HG03159 (cell line): ENCODE results near the gene RHBDL3.

Source experiments
- ATAC-seq: cut with Tn5 transposase; IDR thresholded peaks from one replicate; pipeline ENCODE4 v1.9.1; 2021; ENCODE audit warnings: mild to moderate bottlenecking, moderate library complexity; ENCODE audit not compliant: unreplicated experiment

RHBDL3 gene

DNA sequence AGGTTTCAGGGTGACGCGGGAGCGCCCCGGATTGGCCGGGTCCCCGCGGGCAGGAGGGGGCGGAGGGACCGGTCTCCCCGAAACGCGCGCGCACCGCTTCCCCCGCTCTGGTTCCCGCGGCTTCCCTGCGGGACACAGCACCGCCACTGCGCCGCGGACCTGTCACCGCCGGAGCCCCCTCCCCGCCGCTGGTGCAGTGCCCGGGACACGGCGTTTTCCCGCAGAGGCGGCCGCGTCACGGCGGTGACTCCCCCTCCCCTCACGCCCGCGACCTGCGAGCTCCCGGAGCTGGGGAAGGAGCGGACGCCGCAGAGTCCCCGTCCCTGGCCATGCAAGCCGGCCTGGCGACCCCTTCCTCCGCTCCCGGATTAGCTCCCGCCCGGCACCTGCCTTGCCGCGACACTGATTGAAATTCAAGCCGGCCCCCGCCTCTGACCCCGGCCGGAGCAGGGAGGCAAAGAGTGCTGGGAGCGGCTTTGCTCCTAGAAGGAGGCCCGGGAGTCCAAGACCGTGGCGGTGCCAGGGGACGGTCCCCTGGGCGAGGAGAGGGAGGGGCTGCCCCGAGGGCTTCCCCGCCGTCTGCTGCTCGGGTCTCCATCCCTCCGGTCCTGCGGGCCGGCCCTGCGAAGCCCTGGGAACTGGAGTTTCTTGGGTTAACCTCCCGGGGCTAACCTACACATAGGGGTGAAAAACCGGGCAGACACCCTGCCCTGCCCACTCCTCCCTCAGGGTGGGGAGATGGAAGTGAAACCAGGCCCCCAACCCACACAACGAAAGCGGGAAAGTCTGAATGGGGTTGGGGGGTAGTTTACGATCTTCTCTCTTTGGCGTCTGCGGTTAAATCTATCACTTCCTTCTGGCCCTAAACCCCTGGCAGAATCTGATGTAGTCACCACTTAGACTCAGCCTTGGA, 1.0 kb downstream of the RHBDL3 start:
- no peak for ATAC-seq

DNA sequence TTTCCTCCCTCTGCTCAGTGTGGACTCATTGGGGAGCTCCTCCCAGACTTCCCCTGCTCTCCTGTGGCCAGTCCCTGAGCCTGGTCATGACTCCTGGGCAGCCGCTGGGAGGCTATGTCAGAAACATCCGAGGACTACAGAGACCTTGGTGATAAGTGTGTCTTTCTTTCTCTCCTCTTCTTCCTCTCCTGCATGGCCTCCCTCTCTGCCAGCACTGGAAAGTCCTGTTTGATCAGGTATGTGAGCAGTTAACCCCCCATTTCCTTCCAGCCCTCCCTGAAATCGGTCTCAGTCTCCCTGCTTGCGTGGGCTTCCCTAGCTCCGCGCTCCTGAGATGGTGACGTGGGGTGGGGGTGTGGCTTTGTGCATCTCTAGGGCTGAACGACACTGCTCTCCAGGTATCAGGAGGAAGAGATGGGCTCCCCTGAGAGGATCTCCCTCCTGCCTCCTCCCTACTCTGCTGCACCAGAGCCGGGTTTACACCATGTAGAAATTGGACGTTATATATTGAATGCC, 2.1 kb downstream of the RHBDL3 start:
- ATAC-seq = no peak

DNA sequence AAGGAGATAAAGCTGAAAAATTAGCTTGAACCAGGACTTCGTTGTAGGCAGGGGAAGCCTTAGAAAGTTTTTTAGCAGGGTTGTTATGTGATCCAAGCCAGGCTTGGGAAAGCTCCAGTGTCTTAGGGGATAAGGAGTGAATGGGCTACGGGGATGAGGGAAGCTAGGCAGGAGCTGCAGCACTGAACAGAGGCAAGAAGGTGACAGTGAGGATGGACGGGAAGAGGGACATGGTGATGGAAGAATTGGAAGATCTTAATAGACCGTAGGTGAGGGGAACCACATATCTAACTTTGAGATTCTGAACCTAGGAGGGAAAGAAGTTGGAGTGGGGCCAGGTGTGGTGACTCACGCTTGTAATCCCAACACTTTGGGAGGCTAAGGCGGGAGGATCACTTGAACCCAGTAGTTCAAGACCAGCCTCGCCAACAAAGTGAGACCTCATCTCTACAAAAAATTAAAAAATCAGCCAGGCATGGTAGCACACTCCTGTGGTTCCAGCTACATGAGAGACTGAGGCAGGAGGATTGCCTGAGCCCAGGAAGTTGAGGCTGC, 3.2 kb downstream of the RHBDL3 start:
- ATAC-seq = no peak

DNA sequence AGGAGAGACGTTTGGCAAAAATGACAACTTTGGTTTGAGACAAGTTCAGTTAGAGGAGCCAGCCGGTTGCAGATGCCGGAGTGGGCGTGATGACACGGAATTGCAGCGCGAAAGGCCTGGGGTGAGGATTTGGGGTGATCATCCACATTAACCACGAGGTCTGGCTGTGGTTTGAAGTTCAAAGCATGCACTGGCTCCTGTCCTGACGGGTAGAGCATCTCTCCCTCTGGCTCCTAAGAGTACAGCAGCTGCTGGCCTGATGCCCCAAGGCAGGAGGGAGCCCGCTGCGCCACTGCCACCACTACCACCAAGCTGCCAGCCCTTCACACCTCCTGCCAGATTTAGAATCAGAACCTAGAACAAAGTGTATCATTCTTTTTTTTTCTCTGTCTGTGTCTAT, 3.7 kb downstream of the RHBDL3 start:
- no peak for ATAC-seq

DNA sequence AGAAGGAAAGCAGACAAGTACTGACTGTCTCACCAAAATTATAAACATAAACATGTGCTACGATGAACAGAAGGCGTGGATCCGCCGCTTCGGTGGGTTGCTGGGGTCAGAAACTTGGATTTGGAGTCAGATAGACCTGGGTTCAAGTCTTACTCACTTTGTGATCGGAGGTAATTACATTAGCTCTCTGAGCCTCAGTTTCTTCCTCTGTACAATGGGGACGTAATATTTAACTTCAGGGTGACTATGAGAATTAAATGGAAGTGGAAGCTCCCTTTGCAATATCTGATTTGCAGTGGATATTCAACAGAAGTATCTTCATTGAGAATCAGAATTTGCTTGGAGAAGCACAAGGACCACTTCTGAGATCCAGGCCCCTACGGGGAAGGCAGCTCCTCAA, 6.2 kb downstream of the RHBDL3 start:
- ATAC-seq = no peak

DNA sequence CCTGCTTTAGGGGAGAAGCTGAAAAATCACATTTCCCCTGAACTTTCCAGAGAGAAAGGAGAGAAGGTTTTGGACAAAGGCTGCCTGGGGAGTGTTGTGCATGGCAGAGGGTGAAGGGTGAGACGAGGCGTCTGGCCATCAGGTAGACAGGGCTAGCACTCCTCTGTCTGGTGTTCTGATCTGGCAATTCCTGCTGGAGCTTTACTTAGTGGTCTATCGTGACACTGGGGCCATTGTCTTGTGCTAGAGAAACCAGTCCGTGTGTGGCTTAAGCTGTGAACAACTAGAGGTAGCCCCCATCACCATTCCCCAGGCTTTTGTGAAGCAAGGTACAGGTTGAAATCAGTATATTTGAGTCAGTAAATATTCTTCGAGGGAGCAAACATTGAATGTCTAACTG, 8.5 kb downstream of the RHBDL3 start:
- no peak for ATAC-seq

DNA sequence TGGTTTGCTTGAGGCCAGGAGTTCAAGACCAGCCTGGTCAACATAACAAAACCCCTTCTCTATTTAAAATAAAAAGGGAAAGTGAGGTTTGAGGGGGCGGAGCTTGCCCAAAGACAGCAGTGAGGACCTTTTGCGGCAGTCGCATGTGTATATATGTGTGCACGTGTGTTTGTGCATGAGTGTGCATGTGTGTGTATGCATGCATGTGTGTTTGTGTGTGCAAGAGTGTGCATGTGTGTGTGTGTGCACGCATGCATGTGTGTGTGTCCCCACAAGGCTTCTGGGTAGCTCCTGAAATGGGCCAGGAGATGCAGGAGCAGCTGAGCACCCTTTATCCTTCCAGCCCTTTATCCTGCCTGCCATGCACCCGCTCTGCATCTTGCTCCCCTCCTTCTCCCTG, 9.0 kb downstream of the RHBDL3 start:
- no peak for ATAC-seq

DNA sequence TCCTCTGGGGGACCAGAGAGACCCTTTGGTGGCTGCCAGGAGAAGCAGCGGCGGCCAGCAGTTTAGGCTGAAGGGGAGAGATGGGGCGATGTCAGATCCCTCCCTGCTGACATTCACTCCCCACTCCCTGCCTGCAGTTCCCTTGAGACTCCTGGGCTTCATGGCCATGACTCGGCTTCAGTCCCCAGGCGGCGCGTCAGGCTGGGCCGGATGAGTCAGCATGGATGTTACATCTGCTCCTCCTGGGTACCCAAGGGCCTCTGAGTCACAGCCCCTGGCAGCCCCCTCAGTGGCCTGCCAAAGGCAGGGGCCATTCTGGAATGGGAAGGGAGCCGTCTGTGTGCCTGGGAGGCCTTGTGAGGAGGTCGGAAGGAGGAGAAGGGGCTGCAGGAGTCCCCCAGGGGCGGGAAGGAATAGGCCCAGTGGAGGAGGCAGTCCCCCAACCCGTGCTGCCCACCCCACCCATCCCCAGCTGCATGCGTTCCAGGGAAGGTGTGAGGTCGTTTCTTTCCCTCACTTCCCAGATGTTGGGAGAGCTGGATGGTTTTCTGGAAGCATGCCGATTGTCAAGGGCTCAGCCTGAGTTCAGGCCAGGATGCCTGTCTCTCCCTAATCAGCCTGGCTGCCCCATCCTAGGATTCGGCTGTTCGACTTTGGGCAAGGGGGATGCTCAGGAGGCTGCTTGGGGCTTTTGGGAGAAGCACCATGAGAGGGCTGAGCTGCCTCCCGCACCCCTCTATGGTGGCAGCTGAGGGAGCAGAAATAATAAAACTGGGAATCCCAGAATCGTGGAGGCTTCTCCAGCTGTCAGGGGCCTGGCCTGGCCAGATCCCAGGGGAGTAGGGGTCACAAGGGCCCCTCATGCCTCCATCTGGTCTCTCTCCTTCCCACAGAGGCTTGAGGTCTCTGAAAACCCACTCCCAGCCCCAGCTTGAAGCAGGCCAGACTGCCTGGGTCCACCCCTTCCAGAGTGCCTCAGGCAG, 9.7 kb downstream of the RHBDL3 start:
- ATAC-seq = no peak

DNA sequence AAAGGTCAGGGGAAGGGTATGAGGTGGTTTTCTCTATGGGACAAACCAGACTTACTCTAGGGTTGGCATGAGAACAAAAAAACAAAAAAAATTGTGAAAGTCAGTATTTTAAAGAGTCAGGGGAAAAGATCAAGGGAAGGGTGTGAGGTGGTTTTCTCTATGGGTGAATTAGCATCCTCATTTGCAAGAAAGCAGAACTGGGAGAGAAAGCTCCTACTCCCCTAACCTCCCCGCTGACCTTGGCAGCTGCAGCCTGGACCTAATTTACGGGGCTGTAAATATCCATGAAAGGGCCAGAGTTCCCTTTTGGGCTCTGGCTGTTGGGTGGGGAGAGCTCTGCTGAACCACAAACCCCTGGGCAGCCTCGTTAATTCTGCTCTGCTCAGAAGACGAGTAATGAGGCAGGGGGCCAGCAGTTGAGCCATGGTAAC, 10.6 kb downstream of the RHBDL3 start:
- ATAC-seq = no peak

DNA sequence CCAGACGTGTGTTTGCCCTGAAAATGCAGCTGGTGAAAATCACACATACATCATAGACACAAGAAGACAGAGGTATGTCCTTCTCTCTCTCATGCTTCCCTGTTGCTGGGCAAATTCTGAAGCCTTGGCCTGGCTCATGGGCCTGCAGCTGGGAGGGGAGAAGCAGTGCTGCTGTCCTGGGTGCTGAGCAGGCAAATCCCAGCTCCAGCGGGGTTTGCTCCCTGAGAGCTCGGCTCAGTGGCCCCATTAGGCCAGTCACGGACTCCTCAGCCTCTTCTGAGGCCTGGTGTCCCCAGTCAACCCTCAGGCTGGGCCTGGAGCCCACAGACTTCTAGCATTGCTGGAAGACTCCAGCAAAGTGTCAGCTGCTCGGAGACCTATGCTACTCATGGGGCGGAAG, 11.7 kb downstream of the RHBDL3 start:
- ATAC-seq = no peak

DNA sequence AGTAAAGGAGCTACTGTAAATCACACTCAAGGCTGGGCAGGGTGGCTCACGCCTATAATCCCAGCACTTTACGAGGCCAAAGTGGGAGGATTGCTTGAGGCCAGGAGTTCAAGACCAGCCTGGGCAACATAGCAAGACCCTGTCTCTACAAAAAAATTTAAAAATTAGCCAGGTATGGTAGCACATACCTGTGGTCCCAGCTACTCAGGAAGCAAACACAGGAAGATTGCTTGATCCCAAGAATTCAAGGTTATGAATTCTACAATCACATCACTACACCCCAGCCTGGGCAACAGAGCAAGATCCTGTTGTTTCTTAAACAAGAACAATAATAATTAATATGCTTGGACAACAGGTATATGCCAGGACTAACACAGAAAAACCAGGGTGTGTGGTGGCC, 13.2 kb downstream of the RHBDL3 start:
- ATAC-seq = no peak

DNA sequence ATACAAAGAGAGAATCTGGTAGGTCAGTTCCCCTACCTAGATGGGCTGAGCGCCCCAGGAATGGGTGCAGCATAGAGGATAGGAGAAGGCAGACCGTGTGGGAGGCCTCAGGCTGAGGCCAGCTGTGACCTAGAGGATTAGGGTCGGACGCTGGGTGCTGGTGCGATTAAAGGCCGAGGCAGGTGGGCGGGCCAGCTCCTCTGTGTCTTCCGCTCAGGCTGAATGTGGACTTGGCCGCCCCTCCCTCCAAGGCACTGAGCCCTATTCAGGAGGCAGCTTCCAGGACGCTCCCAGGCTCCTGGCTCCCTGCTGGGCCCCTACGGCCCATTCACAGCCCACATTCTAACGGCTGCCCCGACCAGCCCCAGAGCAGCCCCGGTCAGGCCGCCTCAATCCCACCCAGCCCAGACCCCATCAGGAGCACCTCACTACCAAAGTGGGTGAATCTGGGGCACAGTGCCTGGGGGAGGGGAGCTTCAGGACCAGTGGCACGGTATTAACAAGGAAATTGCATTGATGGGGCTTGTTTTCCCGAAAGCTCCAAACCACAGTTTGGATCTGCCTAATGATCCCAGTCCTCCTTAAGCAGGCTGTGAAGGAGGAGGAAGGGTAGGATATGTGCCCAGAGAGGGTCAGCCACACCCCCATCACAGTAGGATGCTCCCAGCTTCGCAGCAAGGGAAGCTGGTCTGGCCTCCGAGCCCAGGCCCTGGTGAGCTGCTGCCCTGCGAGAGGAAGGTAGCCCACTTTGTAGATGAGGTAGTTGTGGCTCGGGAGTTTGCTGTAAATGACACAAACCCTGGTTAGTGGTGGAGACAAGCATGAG, 14.5 kb downstream of the RHBDL3 start:
- no peak for ATAC-seq

DNA sequence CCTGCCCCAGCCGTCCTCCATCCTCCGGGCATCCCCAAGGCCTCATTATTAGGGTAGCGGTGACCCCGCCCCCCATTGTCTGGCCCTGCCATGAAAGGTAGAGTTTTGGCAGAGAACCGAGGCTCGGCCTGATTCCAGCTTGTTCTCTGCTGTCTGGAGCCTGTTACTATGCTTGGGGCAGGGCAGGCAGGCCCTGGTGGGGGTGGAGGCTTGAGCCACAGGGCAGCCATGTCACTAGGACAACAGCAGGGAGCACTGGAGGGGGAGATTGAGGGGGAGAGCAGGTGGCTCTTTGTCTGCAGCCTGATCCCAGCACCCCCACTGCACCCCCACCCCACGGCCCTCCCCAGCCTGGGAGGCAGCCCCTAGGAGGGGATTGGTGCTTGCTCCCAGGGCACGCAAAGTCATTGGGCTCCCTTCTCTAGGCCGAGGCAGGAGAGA, 15.4 kb downstream of the RHBDL3 start:
- ATAC-seq = no peak

DNA sequence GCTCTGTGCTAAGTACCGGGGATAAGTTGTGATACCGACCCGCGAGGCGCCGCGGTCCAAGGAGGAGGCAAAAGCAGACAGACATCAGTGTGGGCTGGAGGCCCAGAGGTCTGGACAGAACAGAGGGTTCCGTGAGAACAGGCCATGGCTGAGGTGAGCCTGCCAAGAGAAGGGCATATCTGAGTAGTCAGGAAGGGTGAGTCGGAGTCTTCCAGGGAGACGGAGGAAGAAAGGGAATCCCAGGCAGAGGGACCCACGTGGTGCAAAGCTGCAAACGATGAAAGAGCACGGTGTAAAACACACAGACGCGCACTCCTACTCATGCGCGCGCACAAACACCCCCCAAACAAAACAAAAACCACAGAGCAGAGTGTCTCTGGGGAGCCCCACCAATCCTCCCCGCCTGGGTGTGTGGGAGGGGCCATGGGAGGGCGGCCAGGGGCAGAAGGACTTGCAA, 18.1 kb downstream of the RHBDL3 start:
- ATAC-seq = no peak

DNA sequence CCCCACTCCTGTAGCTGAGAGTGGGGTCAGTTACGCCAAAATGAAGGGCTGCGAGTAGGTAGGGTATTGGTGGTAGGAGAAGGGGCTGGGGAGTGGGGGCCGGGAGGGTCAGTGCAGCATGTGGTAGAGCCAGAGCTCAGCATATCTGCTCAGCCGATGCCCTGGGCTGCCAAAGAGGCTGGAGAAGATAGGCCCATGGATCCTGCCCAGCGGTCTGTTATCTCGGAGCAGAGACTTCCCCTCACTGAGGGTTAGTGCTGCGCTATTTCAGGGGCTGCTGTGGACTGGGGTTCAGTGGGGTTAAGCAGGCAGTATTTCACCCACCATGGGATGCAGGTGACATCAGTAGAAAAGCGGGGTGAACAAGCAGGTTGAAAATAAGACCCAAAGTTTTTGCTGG, 19.7 kb downstream of the RHBDL3 start:
- ATAC-seq = no peak

DNA sequence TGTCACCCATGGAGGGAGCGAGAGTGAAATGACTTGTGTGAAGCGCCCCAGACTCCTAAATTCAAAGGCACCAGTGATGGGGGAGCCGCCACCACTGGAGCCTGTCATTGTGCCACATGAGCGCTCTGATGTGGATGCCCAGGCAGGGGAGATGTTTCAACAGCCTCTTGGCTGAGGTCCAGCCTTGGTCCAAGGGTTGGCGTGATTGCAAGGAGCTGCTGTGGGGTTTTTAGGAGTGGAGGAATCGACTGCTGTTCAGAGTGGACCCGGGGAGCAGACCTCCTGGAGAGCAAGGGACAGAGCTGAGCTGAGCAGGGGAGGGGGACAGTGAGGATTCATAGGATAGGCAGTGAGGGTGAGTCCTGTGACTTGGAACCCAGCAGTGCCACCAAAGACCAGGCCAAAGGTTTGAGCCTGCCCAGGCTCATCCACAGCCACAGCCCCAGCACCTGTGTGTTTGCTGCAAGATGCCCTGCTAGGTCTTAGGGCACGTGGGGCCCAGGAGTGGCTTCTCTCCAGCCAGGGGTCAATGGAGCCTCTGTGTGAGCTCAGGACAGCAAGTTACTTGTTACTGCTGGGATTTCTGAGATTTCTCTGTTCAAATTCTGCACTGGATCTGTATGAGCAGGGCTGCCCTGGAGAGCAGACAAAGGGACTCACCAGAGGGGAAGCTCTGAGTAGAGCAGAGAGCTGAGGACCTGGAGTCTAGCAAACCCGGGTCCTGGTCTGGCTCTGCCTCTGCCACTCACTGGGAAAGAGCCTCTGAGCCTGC, 20.3 kb downstream of the RHBDL3 start:
- ATAC-seq = no peak

DNA sequence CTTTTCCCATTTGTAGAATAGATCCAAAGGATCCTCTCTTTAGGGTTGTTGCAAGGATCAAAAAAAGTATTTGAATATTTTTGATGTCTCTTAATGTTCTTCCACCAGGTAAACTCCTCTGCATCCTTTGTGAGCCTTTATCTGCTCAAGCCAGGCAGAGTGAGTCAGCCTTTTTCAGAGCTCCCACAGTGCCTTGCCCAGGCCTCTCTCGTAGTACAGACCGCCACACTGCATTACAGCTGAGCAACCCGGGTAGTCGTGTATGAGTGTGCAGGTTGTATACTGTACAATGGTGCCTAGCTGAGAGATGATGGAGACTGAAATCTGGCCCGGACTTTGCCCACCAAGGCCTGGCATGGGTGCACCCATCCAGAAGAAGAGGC, 20.9 kb downstream of the RHBDL3 start:
- ATAC-seq = no peak

DNA sequence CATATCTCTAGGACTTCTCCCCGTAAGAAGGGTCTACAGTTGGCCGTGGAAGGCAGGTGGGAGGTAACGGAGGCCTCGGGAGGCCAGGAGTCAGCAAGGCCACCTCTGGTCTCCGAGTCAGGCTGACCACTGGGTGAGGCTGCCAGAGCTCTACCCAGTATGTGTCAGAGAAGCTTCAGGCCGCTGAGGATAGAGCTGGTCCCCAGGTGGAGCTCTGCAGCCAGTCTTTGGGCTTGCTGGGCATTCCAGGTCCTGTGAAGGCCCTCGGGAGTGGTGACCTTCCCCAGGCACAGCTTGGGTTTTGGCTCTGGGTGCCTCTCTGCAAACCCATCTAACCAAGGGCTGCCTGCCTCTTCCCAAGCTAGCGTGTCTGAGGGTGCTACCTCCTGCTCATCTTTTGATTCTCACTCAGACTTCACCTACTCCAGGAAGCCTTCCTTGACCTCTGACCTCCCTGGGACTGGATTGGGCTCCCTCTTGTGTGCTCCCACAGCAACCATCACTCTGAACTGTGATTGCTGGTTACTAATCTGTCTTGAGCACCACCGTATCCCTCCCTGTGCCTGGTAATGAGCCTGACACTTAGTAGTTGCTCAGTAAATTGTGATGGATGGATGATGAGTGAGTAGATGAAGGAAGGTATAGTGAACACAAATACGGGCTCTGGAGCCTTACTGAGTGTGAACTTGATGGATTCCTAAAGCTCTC, 22.3 kb downstream of the RHBDL3 start:
- ATAC-seq = no peak

DNA sequence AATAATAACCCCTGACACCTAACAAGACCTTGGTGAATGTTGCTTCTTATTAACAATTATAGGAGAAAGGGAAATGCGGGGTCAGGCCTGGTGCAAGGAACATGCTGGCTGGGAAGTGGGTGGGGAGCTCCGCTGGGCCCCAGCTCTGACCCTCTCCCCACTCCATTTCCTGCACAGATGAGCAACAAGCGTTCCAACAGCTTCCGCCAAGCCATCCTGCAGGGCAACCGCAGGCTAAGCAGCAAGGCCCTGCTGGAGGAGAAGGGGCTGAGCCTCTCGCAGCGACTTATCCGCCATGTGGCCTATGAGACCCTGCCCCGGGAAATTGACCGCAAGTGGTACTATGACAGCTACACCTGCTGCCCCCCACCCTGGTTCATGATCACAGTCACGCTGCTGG, 23.0 kb downstream of the RHBDL3 start:
- ATAC-seq = no peak
